ENCODE results near the gene WDR1. TPM values are rescaled to one million over a fixed set of nuclear protein-coding genes. Genes with fewer than 3 reads are reported as not detected.

The WDR1 gene
- total RNA-seq = 100 to 1,000 TPM; 481 to 538 TPM

- Mint-ChIP-seq H3K9me3 (ENCODE audit: low read depth) (no peaks in the 10 kb centered on the region), H3K4me1 (peaks cover 50% of the 10 kb centered on the region), H3K36me3 (peaks cover 41% of the 10 kb centered on the region), H3K4me3 (peak within 1 kb of the TSS; percentile 98), H3K27ac (peak within 1 kb of the TSS; percentile 97), H3K27me3 (no peaks in the 10 kb centered on the region)
- DNase-seq (peak; percentile 94), ATAC-seq (peak; percentile 83)
- CTCF ChIA-PET = interaction anchor here (0.6 to 2.0 kb wide), 9 partner anchors 9 to 344 kb away, joined by 3 to 8 read pairs (median 5); no protein-coding TSS in a partner anchor
These were observed at the start of gene WDR1 for GRCh38 chr4:10116569-10117358. Gene WDR1 (minus strand): TSS chr4:10116799. CDS start chr4:10116666, 133 bp downstream.

- Mint-ChIP-seq H3K9me3 (ENCODE audit: low read depth) (no peaks in the 10 kb centered on the region), H3K36me3 (no peaks in the 10 kb centered on the region), H3K27ac (no peak overlapping the region), H3K4me1 (peaks cover 28% of the 10 kb centered on the region), H3K27me3 (peaks cover 2% of the 10 kb centered on the region), H3K4me3 (no peak overlapping the region)
- CTCF ChIA-PET = interaction anchor here (0.8 to 11.0 kb wide), 19 partner anchors 9 to 384 kb away, joined by 3 to 116 read pairs (median 5); partner anchors contain the start of gene ZNF518B
- DNase-seq (no peak), ATAC-seq (no peak)
These were observed 48.3 kb upstream of the WDR1 start for GRCh38 chr4:10164877-10165283.

DNA sequence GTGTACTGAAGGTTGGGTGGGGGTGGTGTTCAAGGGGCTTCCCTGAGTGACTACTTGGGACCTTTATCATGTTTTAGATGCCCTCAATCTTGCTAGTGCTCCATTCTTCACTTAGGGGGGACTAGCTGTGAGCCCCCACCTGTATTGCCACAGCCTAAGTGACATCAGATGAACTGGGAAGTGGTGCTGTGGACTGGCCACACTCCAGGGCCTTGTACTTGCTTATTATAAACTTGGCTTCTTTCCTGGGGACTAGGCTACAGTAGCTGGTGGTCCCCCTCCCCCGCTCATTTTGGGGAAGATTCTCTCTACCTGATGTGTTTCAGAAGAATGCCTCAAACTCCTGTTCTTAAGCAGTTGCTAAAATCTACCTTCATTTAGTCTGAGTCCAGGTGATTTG is 46.7 kb upstream of the WDR1 start:
- no peaks in the 10 kb centered on the region for H3K9me3 Mint-ChIP-seq (ENCODE audit: low read depth)
- ATAC-seq (no peak), DNase-seq (no peak)
- H3K27ac Mint-ChIP-seq = no peak overlapping the region
- peaks cover 2% of the 10 kb centered on the region for H3K27me3 Mint-ChIP-seq
- CTCF ChIA-PET = interaction anchor here (1.0 to 11.0 kb wide), 8 partner anchors 8 to 385 kb away, joined by 4 to 116 read pairs (median 10); no protein-coding TSS in a partner anchor
- no peak overlapping the region for H3K4me3 Mint-ChIP-seq
- no peaks in the 10 kb centered on the region for H3K36me3 Mint-ChIP-seq
- peaks cover 28% of the 10 kb centered on the region for H3K4me1 Mint-ChIP-seq

- ATAC-seq (peak; percentile 7), DNase-seq (no peak)
- CTCF ChIA-PET = interaction anchor here (1.3 to 11.0 kb wide), 7 partner anchors 22 to 386 kb away, joined by 3 to 116 read pairs (median 11); no protein-coding TSS in a partner anchor
- H3K9me3 Mint-ChIP-seq (ENCODE audit: low read depth) = no peaks in the 10 kb centered on the region
- peaks cover 32% of the 10 kb centered on the region for H3K4me1 Mint-ChIP-seq
- H3K36me3 Mint-ChIP-seq = no peaks in the 10 kb centered on the region
- H3K4me3 Mint-ChIP-seq = no peak overlapping the region
- H3K27ac Mint-ChIP-seq = peak overlapping the region; percentile 81
- peaks cover 2% of the 10 kb centered on the region for H3K27me3 Mint-ChIP-seq
These were observed 45.9 kb upstream of the WDR1 start for GRCh38 chr4:10162341-10163000.

- CTCF ChIA-PET = interaction anchor here (0.9 to 11.0 kb wide), 12 partner anchors 9 to 390 kb away, joined by 3 to 116 read pairs (median 5); no protein-coding TSS in a partner anchor
- H3K4me3 Mint-ChIP-seq = no peak overlapping the region
These were observed 45.2 kb upstream of the WDR1 start for GRCh38 chr4:10161840-10162239.

DNA sequence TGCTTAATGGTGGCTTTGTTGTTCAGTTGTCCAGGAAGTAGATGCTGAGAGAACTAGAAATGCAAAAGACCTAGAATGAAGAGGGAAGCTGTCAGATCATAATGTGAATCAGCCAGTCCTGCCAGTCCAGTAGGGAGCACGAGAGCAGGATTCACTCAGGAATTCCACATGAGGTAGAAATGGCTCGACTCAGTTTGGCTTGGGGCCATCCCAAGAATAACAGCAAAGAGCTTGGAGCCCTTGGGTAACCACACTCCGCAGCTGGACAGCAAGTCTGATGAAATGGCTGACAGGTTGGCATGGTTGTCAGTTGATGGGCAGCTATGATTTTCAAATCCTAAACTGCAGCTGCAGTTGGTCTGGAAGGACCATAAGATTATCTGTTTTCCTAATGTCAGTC is 44.5 kb upstream of the WDR1 start:
- H3K4me3 Mint-ChIP-seq = no peak overlapping the region
- DNase-seq (no peak), ATAC-seq (no peak)
- peaks cover 5% of the 10 kb centered on the region for H3K27me3 Mint-ChIP-seq
- H3K9me3 Mint-ChIP-seq (ENCODE audit: low read depth) = no peaks in the 10 kb centered on the region
- no peaks in the 10 kb centered on the region for H3K36me3 Mint-ChIP-seq
- H3K4me1 Mint-ChIP-seq = peaks cover 32% of the 10 kb centered on the region
- CTCF ChIA-PET = interaction anchor here (0.6 to 11.0 kb wide), 20 partner anchors 10 to 634 kb away, joined by 3 to 116 read pairs (median 4); partner anchors contain the start of gene WDR1
- peak overlapping the region; percentile 81 for H3K27ac Mint-ChIP-seq

More at GRCh38 chr4:10161840-10162239, 45.2 kb upstream of the WDR1 start:
- DNase-seq = peak; percentile 84
- Mint-ChIP-seq H3K27ac (peak overlapping the region; percentile 81), H3K9me3 (ENCODE audit: low read depth) (no peaks in the 10 kb centered on the region), H3K4me1 (peaks cover 32% of the 10 kb centered on the region), H3K36me3 (no peaks in the 10 kb centered on the region), H3K27me3 (peaks cover 2% of the 10 kb centered on the region)
- ATAC-seq = peak; percentile 82

DNA sequence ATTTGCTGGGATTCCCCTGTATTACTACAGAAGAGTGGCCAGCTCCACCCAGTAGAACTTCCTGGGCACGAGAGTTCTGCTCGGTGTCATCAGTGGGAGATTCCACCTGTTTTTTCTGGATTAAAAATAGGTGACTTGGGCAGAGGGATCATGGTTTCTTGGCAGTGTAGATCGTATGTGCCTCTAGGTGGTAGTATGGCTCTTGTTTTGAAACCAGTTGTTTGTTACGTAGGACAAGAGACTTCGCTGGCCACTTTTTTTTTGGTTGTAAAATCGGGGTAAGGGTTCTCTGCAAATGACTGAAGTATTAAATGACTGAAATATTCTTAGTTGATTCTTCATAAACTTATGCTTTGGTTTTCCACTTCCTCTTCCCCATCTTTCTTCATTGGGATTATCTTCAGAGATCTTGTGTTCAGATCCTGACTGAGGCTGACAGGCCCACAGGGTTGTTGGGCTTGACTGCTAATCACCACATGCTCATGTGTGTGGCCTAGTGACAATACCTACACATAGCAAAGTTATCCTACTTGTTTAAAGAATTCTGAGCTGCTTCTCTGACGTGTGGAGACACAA is 43.8 kb upstream of the WDR1 start:
- peaks cover 5% of the 10 kb centered on the region for H3K27me3 Mint-ChIP-seq
- no peak for DNase-seq
- CTCF ChIA-PET = interaction anchor here (0.6 to 11.0 kb wide), 23 partner anchors 9 to 633 kb away, joined by 3 to 116 read pairs (median 4); partner anchors contain the start of gene ZNF518B
- no peak overlapping the region for H3K27ac Mint-ChIP-seq
- H3K4me1 Mint-ChIP-seq = peaks cover 32% of the 10 kb centered on the region
- no peak overlapping the region for H3K4me3 Mint-ChIP-seq
- no peaks in the 10 kb centered on the region for H3K36me3 Mint-ChIP-seq
- no peaks in the 10 kb centered on the region for H3K9me3 Mint-ChIP-seq (ENCODE audit: low read depth)
- ATAC-seq = no peak

GRCh38 chr4:10159671-10160070 is 43.1 kb upstream of the WDR1 start:
- no peak overlapping the region for H3K4me3 Mint-ChIP-seq
- ATAC-seq (no peak), DNase-seq (no peak)
- CTCF ChIA-PET = interaction anchor here (0.8 to 11.0 kb wide), 22 partner anchors 8 to 392 kb away, joined by 3 to 116 read pairs (median 6); partner anchors contain the start of gene ZNF518B
- no peaks in the 10 kb centered on the region for H3K36me3 Mint-ChIP-seq
- H3K27me3 Mint-ChIP-seq = peaks cover 5% of the 10 kb centered on the region
- peaks cover 28% of the 10 kb centered on the region for H3K4me1 Mint-ChIP-seq
- H3K9me3 Mint-ChIP-seq (ENCODE audit: low read depth) = no peaks in the 10 kb centered on the region
- H3K27ac Mint-ChIP-seq = no peak overlapping the region

- no peak overlapping the region for H3K27ac Mint-ChIP-seq
- no peak overlapping the region for H3K4me3 Mint-ChIP-seq
- H3K9me3 Mint-ChIP-seq (ENCODE audit: low read depth) = no peaks in the 10 kb centered on the region
- H3K27me3 Mint-ChIP-seq = peaks cover 5% of the 10 kb centered on the region
- H3K36me3 Mint-ChIP-seq = no peaks in the 10 kb centered on the region
- H3K4me1 Mint-ChIP-seq = peaks cover 28% of the 10 kb centered on the region
- ATAC-seq (no peak), DNase-seq (no peak)
- CTCF ChIA-PET = interaction anchor here (0.7 to 11.0 kb wide), 17 partner anchors 10 to 393 kb away, joined by 3 to 116 read pairs (median 7); partner anchors contain the start of genes WDR1 and ZNF518B
These were observed 41.8 kb upstream of the WDR1 start for GRCh38 chr4:10158333-10158942.

DNA sequence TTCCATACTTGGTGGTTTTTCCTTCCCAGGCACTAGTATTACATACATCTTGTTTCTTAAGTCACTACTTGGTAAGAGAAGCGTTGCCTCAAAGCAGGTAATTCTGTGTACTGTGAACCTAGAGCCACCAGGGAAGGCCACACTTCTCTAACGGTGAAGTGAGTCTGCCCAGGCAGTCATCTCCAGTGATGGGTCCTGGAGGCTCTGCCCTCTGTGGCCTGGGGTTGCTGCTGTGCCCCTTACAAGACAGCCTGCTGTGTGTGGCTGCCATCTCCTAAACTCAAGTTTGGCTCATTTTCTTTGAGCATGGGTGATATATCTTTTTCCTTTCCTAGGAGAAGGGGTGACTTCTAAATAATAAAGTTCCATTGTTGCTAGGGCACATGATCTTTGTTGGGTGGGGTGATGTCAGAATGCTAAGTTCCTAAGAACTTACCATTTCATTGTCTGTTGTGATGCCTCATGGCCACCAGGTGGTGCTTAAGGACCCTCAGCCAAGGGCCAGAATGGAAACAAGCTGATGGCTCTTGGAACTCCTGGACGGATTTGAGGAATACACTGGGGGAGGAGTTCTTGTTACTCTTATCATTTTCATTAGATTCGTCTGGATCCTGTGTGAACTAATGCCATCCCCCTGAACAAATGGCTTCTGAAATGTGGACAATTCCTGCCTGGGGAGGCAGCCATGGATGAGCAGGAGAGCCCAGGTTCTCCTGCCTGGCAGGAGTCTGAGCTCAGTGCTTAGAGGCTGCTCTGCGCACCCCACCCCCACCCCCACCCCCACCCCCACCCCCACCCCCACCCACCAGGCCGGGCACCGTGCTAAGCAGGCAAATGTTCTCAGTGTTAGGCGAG is 41.1 kb upstream of the WDR1 start:
- H3K4me3 Mint-ChIP-seq = no peak overlapping the region
- no peak overlapping the region for H3K27ac Mint-ChIP-seq
- peaks cover 28% of the 10 kb centered on the region for H3K4me1 Mint-ChIP-seq
- no peaks in the 10 kb centered on the region for H3K9me3 Mint-ChIP-seq (ENCODE audit: low read depth)
- ATAC-seq (peak; percentile 60), DNase-seq (peak; percentile 60)
- no peaks in the 10 kb centered on the region for H3K36me3 Mint-ChIP-seq
- H3K27me3 Mint-ChIP-seq = peaks cover 5% of the 10 kb centered on the region
- CTCF ChIA-PET = interaction anchor here (0.7 to 11.0 kb wide), 14 partner anchors 10 to 394 kb away, joined by 3 to 116 read pairs (median 8); partner anchors contain the start of genes WDR1 and ZNF518B

- peaks cover 5% of the 10 kb centered on the region for H3K27me3 Mint-ChIP-seq
- no peak overlapping the region for H3K4me3 Mint-ChIP-seq
- H3K4me1 Mint-ChIP-seq = peaks cover 4% of the 10 kb centered on the region
- CTCF ChIA-PET = interaction anchor here (0.8 to 2.2 kb wide), 3 partner anchors 231 to 395 kb away, joined by 3 to 11 read pairs (median 3); no protein-coding TSS in a partner anchor
- H3K36me3 Mint-ChIP-seq = no peaks in the 10 kb centered on the region
- H3K9me3 Mint-ChIP-seq (ENCODE audit: low read depth) = no peaks in the 10 kb centered on the region
- no peak overlapping the region for H3K27ac Mint-ChIP-seq
- ATAC-seq (no peak), DNase-seq (no peak)
These were observed 37.6 kb upstream of the WDR1 start for GRCh38 chr4:10154241-10154640.

GRCh38 chr4:10153161-10153560 is 36.6 kb upstream of the WDR1 start:
- CTCF ChIA-PET = interaction anchor here (1.1 kb wide), 1 partner anchor 35 kb away, joined by 3 read pairs; no protein-coding TSS in a partner anchor
- no peaks in the 10 kb centered on the region for H3K36me3 Mint-ChIP-seq
- DNase-seq (no peak), ATAC-seq (no peak)
- H3K4me1 Mint-ChIP-seq = peaks cover 4% of the 10 kb centered on the region
- H3K4me3 Mint-ChIP-seq = no peak overlapping the region
- H3K27ac Mint-ChIP-seq = no peak overlapping the region
- H3K27me3 Mint-ChIP-seq = peaks cover 5% of the 10 kb centered on the region
- no peaks in the 10 kb centered on the region for H3K9me3 Mint-ChIP-seq (ENCODE audit: low read depth)
